IMR-90 (cell line): ENCODE measurements around the gene FBXO40. TPM values are rescaled to one million over a fixed set of nuclear protein-coding genes. Genes with fewer than 3 reads are reported as not detected.

Experiments
- ATAC-seq: fragments of 200-7000 bp; cut with Tn5 transposase; 2 replicates; pipeline ENCODE4 v1.9.1; 2020; ENCODE audit warnings: low read depth, mild to moderate bottlenecking, moderate library complexity
- BruUV-seq: library from RNA; stranded (reverse); fragments of 400-500 nt; replicated peaks from 2 replicates; lab custom pipeline; 2021; lab: Mats Ljungman, UMichigan
- CTCF ChIA-PET: fragments of 300-600 bp; formaldehyde crosslinking; extraction: SDS; loops from one replicate; lab custom pipeline; 2021; ENCODE audit warnings: antibody characterized with exemption; lab: Yijun Ruan, JAX
- POLR2A ChIA-PET: fragments of 300-600 bp; sonication (Branson Sonifier 250); formaldehyde crosslinking; loops from one replicate; lab custom pipeline; 2022; ENCODE audit warnings: antibody characterized with exemption; ENCODE audit not compliant: unreplicated experiment; lab: Charles Lee
- DNase-seq: peaks from one replicate; pipeline ENCODE4 v3.0.0; 2013
- H2AFZ ChIP-seq: replicated peaks from 2 replicates; pipeline ENCODE3; 2013; ENCODE audit warnings: low read length, mild to moderate bottlenecking; ENCODE audit not compliant: poor library complexity
- H2AK5ac ChIP-seq: 2 replicates; pipeline ENCODE4 v1.6.1; 2013; ENCODE audit warnings: low read depth, low read length, inconsistent platforms
- H2AK9ac ChIP-seq: replicated peaks from 2 replicates; pipeline ENCODE3; 2013; ENCODE audit warnings: mild to moderate bottlenecking, low read depth, low read length, moderate library complexity; ENCODE audit not compliant: poor library complexity
- H2BK120ac ChIP-seq: 2 replicates; pipeline ENCODE4 v1.6.1; 2013; ENCODE audit warnings: low read depth, low read length, inconsistent platforms
- H2BK15ac ChIP-seq: 3 replicates; pipeline ENCODE4 v1.6.1; 2013; ENCODE audit warnings: low read depth, low read length, inconsistent platforms
- H2BK20ac ChIP-seq: 2 replicates; pipeline ENCODE4 v1.6.1; 2013; ENCODE audit warnings: low read depth, mild to moderate bottlenecking, inconsistent platforms, low read length, moderate library complexity
- H2BK5ac ChIP-seq: 2 replicates; pipeline ENCODE4 v1.6.1; 2013; ENCODE audit warnings: mild to moderate bottlenecking, low read depth, low read length, inconsistent platforms; ENCODE audit not compliant: poor library complexity, severe bottlenecking
- H3K14ac ChIP-seq: replicated peaks from 2 replicates; pipeline ENCODE4 v1.6.1; 2013; ENCODE audit warnings: low read depth, low read length, inconsistent platforms
- H3K18ac ChIP-seq: 2 replicates; pipeline ENCODE4 v1.6.1; 2013; ENCODE audit warnings: low read depth, low read length, control low read depth
- H3K23ac ChIP-seq: 2 replicates; pipeline ENCODE4 v1.6.1; 2013; ENCODE audit warnings: low read depth, low read length, inconsistent platforms
- H3K27ac ChIP-seq: 2 replicates; pipeline ENCODE4 v1.5.1; 2013; ENCODE audit warnings: mild to moderate bottlenecking, control low read depth, low read length; ENCODE audit not compliant: insufficient read depth
- H3K27me3 ChIP-seq: 2 replicates; pipeline ENCODE4 v1.6.1; 2013; ENCODE audit warnings: low read length; ENCODE audit not compliant: control insufficient read depth, insufficient read depth
- H3K36me3 ChIP-seq: 2 replicates; pipeline ENCODE4 v1.6.1; 2013; ENCODE audit warnings: low read length, mixed read lengths; ENCODE audit not compliant: control insufficient read depth, insufficient read depth
- H3K4ac ChIP-seq: 2 replicates; pipeline ENCODE4 v1.6.1; 2013; ENCODE audit warnings: low read depth, low read length, inconsistent platforms
- H3K4me1 ChIP-seq: 2 replicates; pipeline ENCODE4 v1.6.1; 2013; ENCODE audit warnings: low read length, mixed read lengths; ENCODE audit not compliant: control insufficient read depth, insufficient read depth
- H3K4me2 ChIP-seq: 2 replicates; pipeline ENCODE4 v1.6.1; 2013; ENCODE audit warnings: low read depth, mild to moderate bottlenecking, control low read depth, low read length, moderate library complexity
- H3K4me3 ChIP-seq: 2 replicates; pipeline ENCODE4 v1.5.1; 2013; ENCODE audit warnings: low read depth, mild to moderate bottlenecking, control low read depth, low read length, moderate library complexity; ENCODE audit not compliant: insufficient read depth
- H3K56ac ChIP-seq: 2 replicates; pipeline ENCODE4 v1.6.1; 2013; ENCODE audit warnings: low read length, inconsistent platforms; ENCODE audit not compliant: insufficient read depth; ENCODE audit errors: extremely low read depth
- H3K79me1 ChIP-seq, 2 experiments: 2 replicates each; pipeline ENCODE4 v1.6.1; 2013; ENCODE audit warnings: low read length in 2 of 2, inconsistent platforms in 1 of 2, low read depth in 1 of 2
- H3K9ac ChIP-seq: 2 replicates; pipeline ENCODE4 v1.6.1; 2013; ENCODE audit warnings: low read depth, low read length, control low read depth
- H3K9me1 ChIP-seq: 2 replicates; pipeline ENCODE4 v1.6.1; 2013; ENCODE audit warnings: low read length, inconsistent platforms; ENCODE audit not compliant: insufficient read depth
- H3K9me3 ChIP-seq: 2 replicates; pipeline ENCODE4 v1.6.1; 2013; ENCODE audit warnings: low read length; ENCODE audit not compliant: control insufficient read depth, insufficient read depth
- H4K20me1 ChIP-seq: 2 replicates; pipeline ENCODE4 v1.6.1; 2013; ENCODE audit warnings: low read length, inconsistent platforms; ENCODE audit not compliant: insufficient read depth
- H4K5ac ChIP-seq: 2 replicates; pipeline ENCODE4 v1.6.1; 2013; ENCODE audit warnings: mild to moderate bottlenecking, low read depth, low read length, control low read depth
- H4K8ac ChIP-seq, 2 experiments: 2 replicates each; pipeline ENCODE4 v1.6.1; 2013; ENCODE audit warnings: low read depth in 2 of 2, low read length in 2 of 2, control low read depth in 1 of 2, inconsistent platforms in 1 of 2
- H4K91ac ChIP-seq: 2 replicates; pipeline ENCODE4 v1.6.1; 2013; ENCODE audit warnings: low read depth, low read length, inconsistent platforms; ENCODE audit not compliant: insufficient read depth
- CHD1 ChIP-seq: IDR thresholded peaks from 2 replicates; pipeline ENCODE4 v1.6.1; 2012; ENCODE audit warnings: low read depth, low read length, improper control_type of control experiment
- FOS ChIP-seq: fragments of 150-350 bp; IDR thresholded peaks from 2 replicates; pipeline ENCODE4 v1.6.1; 2016; ENCODE audit warnings: low read depth, low read length
- MAFK ChIP-seq: IDR thresholded peaks from 2 replicates; pipeline ENCODE4 v1.6.1; 2012; ENCODE audit warnings: low read depth, low read length, improper control_type of control experiment
- RAD21 ChIP-seq: IDR thresholded peaks from 2 replicates; pipeline ENCODE4 v1.6.1; 2012; ENCODE audit warnings: low read length, improper control_type of control experiment
- SMC3 ChIP-seq: fragments of 150-350 bp; IDR thresholded peaks from 2 replicates; pipeline ENCODE4 v1.6.1; 2016; ENCODE audit warnings: low read depth, mild to moderate bottlenecking, antibody characterized with exemption, low read length, moderate library complexity
- WGBS, 2 experiments: methylation state at CpG; one replicate each; pipeline versions ENCODE4 v1.1.5 to v1.1.7; 2013; ENCODE audit warnings: missing lambda C conversion rate in 2 of 2; ENCODE audit not compliant: insufficient read length in 1 of 2; ENCODE audit errors: extremely low coverage in 2 of 2; 5-methylcytosine and 5-hydroxymethylcytosine counted together
- dilution Hi-C: fragments of 300-500 bp; cut with HindIII; formaldehyde crosslinking; loops from one replicate; pipeline ENCODE4 v1.14.3; 2018; ENCODE audit warnings: low sequenced_read_pairs; ENCODE audit not compliant: unreplicated experiment
- in situ Hi-C: fragments of 300-500 bp; cut with MboI; formaldehyde crosslinking; loops from 3 replicates; pipeline ENCODE4 v1.14.3; 2019; ENCODE audit warnings: low sequenced_read_pairs, inconsistent platforms, mixed read lengths
- intact Hi-C: fragments of 100-400 bp; cut with micrococcal nuclease; formaldehyde crosslinking; loops from 2 replicates; pipeline ENCODE4 v1.10.0; 2022
- polyA plus RNA-seq, 3 experiments: library from polyadenylated mRNA; depleted of rRNA; stranded (reverse); fragments of >200 nt; gene quantifications; 2 replicates each; pipeline ENCODE4 v1.2.3, GENCODE V29; 2012; ENCODE audit warnings: low replicate concordance in 1 of 3
- total RNA-seq: library from RNA; depleted of rRNA; stranded (reverse); fragments of >200 nt; gene quantifications from 2 replicates; pipeline ENCODE4 v1.2.3, GENCODE V29; 2012
- TF ChIP-seq, protein P1 (sequence below): conservative IDR thresholded peaks from 2 replicates; pipeline ENCODE4 v1.5.1; 2012; ENCODE audit warnings: mild to moderate bottlenecking, low read depth, low read length, improper control_type of control experiment

Gene FBXO40
- total and polyA plus RNA-seq, 2 of the 4 experiments (the other 2 are of a cell fraction): not detected

DNA sequence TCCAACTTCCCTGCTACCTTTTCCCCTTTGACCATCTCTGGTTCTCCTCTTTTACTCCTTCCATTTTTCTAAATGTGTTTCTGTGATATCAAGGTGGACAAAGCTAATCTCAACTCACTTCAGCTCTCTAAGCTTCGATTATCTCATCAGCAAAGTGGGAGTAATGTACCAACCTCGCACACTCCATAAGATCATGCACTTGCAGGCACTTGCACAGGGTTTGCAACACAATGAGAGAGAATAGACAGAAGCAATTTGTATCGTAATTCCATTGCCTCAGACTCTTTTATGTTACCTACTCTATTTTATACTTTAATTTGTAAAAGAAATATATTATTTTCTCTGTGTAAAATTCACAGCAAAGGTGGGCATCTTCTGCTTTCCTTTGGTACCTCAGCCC is 40.4 kb upstream of the FBXO40 start:
- Histone ChIP-seq H4K91ac (no peak overlapping the region), H3K4me2 (no peak overlapping the region), H2AK9ac (no peak overlapping the region), H3K4me3 (no peak overlapping the region), H3K79me1 (no peaks in the 10 kb centered on the region), H2BK5ac (no peak overlapping the region), H3K18ac (no peak overlapping the region), H3K27me3 (no peaks in the 10 kb centered on the region), H3K4me1 (no peaks in the 10 kb centered on the region; the same call in 1 of the 2 replicates), H3K56ac (no peak overlapping the region), H2BK15ac (no peak overlapping the region), H4K5ac (no peak overlapping the region), H3K4ac (no peak overlapping the region), H4K20me1 (no peaks in the 10 kb centered on the region), H3K36me3 (no peaks in the 10 kb centered on the region), H3K27ac (no peak overlapping the region), H3K23ac (no peak overlapping the region), H3K14ac (no peak overlapping the region), H3K9me3 (no peaks in the 10 kb centered on the region), H2BK120ac (no peak overlapping the region), H3K9ac (no peak overlapping the region), H3K9me1 (no peaks in the 10 kb centered on the region), H2AK5ac (no peak overlapping the region), H4K8ac (no peak overlapping the region), H2BK20ac (no peak overlapping the region), H2AFZ (no peak overlapping the region)
- CTCF ChIA-PET: interaction anchor here (0.6 kb wide), 1 partner anchor 710 kb away, joined by 3 read pairs; no protein-coding TSS in a partner anchor
- WGBS, 2 experiments: no CpG with 5 or more reads among the region's 3 CpGs
- no peak for DNase-seq
- in situ Hi-C loops: loop anchor here (10.0 kb wide), 1 partner anchor 712 kb away; no protein-coding TSS in a partner anchor
- dilution Hi-C loops: no loop called here
- no peak for TF ChIP-seq CHD1
- TF ChIP-seq MAFK: no peak
- TF ChIP-seq, protein P1, sequence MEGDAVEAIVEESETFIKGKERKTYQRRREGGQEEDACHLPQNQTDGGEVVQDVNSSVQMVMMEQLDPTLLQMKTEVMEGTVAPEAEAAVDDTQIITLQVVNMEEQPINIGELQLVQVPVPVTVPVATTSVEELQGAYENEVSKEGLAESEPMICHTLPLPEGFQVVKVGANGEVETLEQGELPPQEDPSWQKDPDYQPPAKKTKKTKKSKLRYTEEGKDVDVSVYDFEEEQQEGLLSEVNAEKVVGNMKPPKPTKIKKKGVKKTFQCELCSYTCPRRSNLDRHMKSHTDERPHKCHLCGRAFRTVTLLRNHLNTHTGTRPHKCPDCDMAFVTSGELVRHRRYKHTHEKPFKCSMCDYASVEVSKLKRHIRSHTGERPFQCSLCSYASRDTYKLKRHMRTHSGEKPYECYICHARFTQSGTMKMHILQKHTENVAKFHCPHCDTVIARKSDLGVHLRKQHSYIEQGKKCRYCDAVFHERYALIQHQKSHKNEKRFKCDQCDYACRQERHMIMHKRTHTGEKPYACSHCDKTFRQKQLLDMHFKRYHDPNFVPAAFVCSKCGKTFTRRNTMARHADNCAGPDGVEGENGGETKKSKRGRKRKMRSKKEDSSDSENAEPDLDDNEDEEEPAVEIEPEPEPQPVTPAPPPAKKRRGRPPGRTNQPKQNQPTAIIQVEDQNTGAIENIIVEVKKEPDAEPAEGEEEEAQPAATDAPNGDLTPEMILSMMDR: no peak
- no peak for TF ChIP-seq FOS
- no peak for TF ChIP-seq RAD21
- no peak for TF ChIP-seq SMC3
- ATAC-seq: no peak
- intact Hi-C loops: no loop called here
- POLR2A ChIA-PET: no interaction called here
- BruUV-seq: no TSS peak
